ENCODE measurements around the gene TNNI2.
"Not testable (repeated sequence)": the region's sequence is repeated elsewhere in the genome, so short reads cannot be mapped to it uniquely, and the experiment has no call there.

TNNI2 gene

GRCh38 chr11:1870721-1871466 lies 32.1 kb downstream of the TNNI2 start:
- H3K4me3 ChIP-seq (ENCODE audit: low read length): no peak overlapping the region
- peak; percentile 34 for DNase-seq (ENCODE audit: low read depth)
- no peak for TF ChIP-seq CTCF (conservative IDR thresholded peaks at IDR 0.05; ENCODE audit: low read length)

- TF ChIP-seq CTCF (conservative IDR thresholded peaks at IDR 0.05; ENCODE audit: low read length): no peak
- H3K4me3 ChIP-seq (ENCODE audit: low read length): no peak overlapping the region
- DNase-seq (ENCODE audit: low read depth): no peak
Measured at GRCh38 chr11:1871531-1871930, 32.8 kb downstream of the TNNI2 start.

GRCh38 chr11:1872267-1872985 lies 33.6 kb downstream of the TNNI2 start:
- TF ChIP-seq CTCF (conservative IDR thresholded peaks at IDR 0.05; ENCODE audit: low read length): no peak
- no peak for DNase-seq (ENCODE audit: low read depth)
- no peak overlapping the region for H3K4me3 ChIP-seq (ENCODE audit: low read length)

GRCh38 chr11:1873048-1873812 lies 34.4 kb downstream of the TNNI2 start:
- no peak for TF ChIP-seq CTCF (conservative IDR thresholded peaks at IDR 0.05; ENCODE audit: low read length)
- no peak for DNase-seq (ENCODE audit: low read depth)
- H3K4me3 ChIP-seq (ENCODE audit: low read length): no peak overlapping the region

DNA sequence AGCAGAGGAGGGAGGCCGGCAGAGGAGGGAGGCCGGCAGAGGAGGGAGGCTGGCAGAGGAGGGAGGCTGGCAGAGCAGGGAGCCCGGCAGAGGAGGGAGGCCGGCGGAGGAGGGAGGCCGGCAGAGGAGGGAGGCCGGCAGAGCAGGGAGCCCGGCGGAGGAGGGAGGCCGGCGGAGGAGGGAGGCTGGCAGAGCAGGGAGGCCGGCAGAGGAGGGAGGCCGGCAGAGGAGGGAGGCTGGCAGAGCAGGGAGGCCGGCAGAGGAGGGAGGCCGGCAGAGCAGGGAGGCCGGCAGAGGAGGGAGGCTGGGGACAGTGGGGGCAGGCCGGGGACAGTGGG lies 35.0 kb downstream of the TNNI2 start:
- not testable (repeated sequence) for H3K4me3 ChIP-seq (ENCODE audit: low read length); DNase-seq (ENCODE audit: low read depth)

DNA sequence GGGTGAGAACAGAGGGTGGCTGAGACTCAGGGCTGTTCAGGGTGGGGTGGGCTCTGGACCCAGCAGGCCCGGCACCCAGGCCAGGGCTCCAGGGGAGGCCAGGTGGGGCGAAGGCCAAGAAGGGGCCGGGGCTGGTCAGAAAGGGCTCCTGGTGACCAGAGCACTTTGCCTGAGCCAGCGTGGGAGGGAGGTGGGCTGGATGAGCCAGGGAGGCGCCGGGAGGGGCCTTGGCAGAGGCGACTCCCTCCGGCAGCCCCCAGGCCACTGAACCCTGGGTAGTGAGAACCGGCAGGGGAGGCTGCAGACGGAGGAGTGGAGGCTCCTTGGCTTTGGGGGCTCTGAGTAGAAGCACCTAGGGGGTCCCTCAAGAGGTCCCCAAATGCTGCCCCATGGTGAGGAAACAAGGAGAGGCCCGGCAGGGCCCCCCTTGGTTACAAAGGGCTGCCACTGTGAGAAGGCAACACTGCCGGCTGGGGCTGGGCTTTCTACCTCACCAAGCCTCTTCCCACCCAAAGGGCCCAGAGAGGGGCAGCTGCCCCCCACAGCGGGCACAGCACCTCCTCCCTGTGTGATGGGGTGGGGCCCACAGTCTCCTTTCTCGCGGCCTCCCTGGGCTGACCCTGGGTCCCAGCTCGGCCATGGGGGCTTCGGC lies 35.8 kb downstream of the TNNI2 start:
- not testable (repeated sequence) for DNase-seq (ENCODE audit: low read depth)

DNA sequence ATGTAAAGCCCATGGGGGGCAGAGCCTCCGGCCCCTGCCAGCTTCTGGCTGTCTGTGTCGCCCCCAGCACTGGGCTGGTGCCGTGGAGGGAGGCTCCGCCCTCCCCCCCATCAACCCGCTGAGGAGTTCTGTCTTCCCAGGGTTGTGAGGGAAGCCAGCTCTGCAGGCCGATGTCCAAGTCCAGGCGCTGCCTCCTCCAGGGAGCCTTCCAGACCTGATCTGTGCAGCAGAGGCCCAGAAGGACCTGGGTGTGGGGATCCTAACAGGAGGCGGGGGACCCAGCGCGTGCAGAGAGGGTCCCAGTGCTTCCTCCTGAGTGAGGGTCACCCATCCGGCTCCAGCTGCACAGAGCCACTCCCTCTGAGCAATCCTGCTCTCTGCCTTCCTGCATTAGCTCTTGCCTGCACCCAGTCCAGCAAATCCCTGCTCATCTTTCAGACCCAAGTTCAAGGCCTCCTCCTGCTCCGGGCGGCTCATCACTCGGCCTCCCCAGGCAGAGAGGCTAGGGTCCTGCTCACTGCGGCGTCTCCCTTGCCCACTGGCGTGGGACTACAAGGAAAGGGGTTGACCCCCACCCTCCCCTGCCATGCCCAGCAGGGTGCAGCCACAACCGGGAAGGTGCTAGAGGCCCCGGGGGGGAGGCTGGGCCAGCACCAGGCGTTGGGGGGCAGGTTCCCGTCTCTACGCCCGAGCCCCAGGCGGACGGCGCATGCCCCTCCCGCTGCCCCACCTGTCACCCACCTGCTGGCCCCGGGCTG lies 36.5 kb downstream of the TNNI2 start:
- no peak for DNase-seq (ENCODE audit: low read depth)
- no peak overlapping the region for H3K4me3 ChIP-seq (ENCODE audit: low read length)
- TF ChIP-seq CTCF (conservative IDR thresholded peaks at IDR 0.05; ENCODE audit: low read length): no peak

More for the DNA sequence above, 35.8 kb downstream of the TNNI2 start:
- H3K4me3 ChIP-seq (ENCODE audit: low read length): not testable (repeated sequence)

- not testable (repeated sequence) for DNase-seq (ENCODE audit: low read depth); H3K4me3 ChIP-seq (ENCODE audit: low read length)
Measured at GRCh38 chr11:1875851-1876301, 37.1 kb downstream of the TNNI2 start.

Data from AG10803 (cell line).